Mesothelial cell of epicardium (in vitro differentiated cells): ENCODE results near the gene SIN3B. TPM values are rescaled to one million over a fixed set of nuclear protein-coding genes. Genes with fewer than 3 reads are reported as not detected.

Experiments
- DNase-seq, 2 experiments: peaks; one replicate each; pipeline ENCODE4 v3.0.0; 2021; ENCODE audit warnings: low spot score in 2 of 2; ENCODE audit not compliant: unreplicated experiment in 2 of 2
- H3K27ac Mint-ChIP-seq: 2 replicates; pipeline ENCODE4 v1.8.0; 2021; ENCODE audit warnings: mixed read lengths
- H3K27me3 Mint-ChIP-seq: 2 replicates; pipeline ENCODE4 v1.8.0; 2021; ENCODE audit warnings: low read depth, mixed read lengths
- H3K36me3 Mint-ChIP-seq: 2 replicates; pipeline ENCODE4 v1.8.0; 2021; ENCODE audit warnings: mixed read lengths
- H3K4me1 Mint-ChIP-seq: 2 replicates; pipeline ENCODE4 v1.8.0; 2021; ENCODE audit warnings: mixed read lengths
- H3K4me3 Mint-ChIP-seq: 2 replicates; pipeline ENCODE4 v1.8.0; 2021; ENCODE audit warnings: mild to moderate bottlenecking, moderate library complexity, mixed read lengths
- H3K9me3 Mint-ChIP-seq: 2 replicates; pipeline ENCODE4 v1.8.0; 2021; ENCODE audit warnings: mixed read lengths
- CTCF ChIP-seq: fragments of 200-600 bp; sonication (generic); IDR thresholded peaks from one replicate; pipeline ENCODE4 v1.5.0; 2021; ENCODE audit warnings: antibody characterized with exemption; ENCODE audit not compliant: unreplicated experiment
- total RNA-seq: library from RNA; stranded (reverse); gene quantifications from 3 replicates; pipeline ENCODE4 v1.2.1, GENCODE V29; 2021

Gene SIN3B
- total RNA-seq, 1 donor from 2014 or later, result 116 TPM

- Mint-ChIP-seq H3K27ac (no peak overlapping the region), H3K4me3 (no peak overlapping the region), H3K27me3 (no peaks in the 10 kb centered on the region), H3K4me1 (no peaks in the 10 kb centered on the region), H3K36me3 (peaks cover 18% of the 10 kb centered on the region), H3K9me3 (peaks cover 13% of the 10 kb centered on the region)
- no peak for DNase-seq
- TF ChIP-seq CTCF, result no peak
These were observed 93.4 kb downstream of the SIN3B start for GRCh38 chr19:16922592-16922934.

DNA sequence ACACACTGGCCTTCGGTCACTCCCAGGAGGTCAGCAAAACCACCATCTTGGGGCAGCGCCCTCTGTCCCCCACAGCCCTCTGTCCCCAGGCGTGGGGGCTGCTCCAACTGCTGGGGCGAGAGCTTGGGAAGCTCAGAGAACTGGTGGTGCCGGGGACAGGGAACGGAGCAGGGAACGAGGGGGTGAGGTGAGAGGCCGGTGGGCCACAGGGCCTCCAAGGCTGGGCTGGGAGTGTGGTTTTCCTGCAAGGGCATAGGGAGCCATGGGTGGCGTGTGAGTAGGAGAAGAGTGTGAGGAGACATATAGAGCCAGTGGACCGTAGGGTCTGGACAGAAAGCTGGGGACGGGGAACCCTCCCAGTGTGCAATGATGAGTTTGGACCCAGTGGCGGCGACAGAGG, 93.8 kb downstream of the SIN3B start:
- DNase-seq, result no peak
- no peak for TF ChIP-seq CTCF
- Mint-ChIP-seq H3K4me1 (no peaks in the 10 kb centered on the region), H3K9me3 (peaks cover 13% of the 10 kb centered on the region), H3K4me3 (no peak overlapping the region), H3K27me3 (no peaks in the 10 kb centered on the region), H3K36me3 (peaks cover 20% of the 10 kb centered on the region), H3K27ac (no peak overlapping the region)

DNA sequence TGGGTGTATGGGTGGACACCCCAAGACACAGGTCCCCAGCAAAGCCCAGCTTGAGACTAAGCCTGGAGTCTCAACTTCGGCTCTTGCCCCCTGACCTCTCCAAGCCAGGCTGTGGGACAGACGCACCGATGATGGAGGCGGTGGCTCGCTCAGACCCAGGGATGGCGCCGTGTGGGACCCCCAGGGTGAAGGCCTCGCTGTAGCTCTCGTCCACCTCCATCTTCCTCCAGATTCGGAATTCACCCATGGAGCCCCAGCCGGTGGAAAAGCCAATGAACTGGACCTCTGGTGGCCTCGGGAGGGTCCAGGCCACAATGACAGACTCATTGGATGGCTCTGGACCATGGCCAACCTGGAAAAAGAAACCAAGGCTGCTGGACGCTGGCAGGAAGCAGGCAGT, 98.7 kb downstream of the SIN3B start:
- peaks cover 23% of the 10 kb centered on the region for H3K9me3 Mint-ChIP-seq
- no peaks in the 10 kb centered on the region for H3K4me1 Mint-ChIP-seq
- H3K36me3 Mint-ChIP-seq, result peaks cover 21% of the 10 kb centered on the region
- DNase-seq, result no peak
- H3K27ac Mint-ChIP-seq, result no peak overlapping the region
- H3K4me3 Mint-ChIP-seq, result no peak overlapping the region
- no peak for TF ChIP-seq CTCF
- H3K27me3 Mint-ChIP-seq, result no peaks in the 10 kb centered on the region

DNA sequence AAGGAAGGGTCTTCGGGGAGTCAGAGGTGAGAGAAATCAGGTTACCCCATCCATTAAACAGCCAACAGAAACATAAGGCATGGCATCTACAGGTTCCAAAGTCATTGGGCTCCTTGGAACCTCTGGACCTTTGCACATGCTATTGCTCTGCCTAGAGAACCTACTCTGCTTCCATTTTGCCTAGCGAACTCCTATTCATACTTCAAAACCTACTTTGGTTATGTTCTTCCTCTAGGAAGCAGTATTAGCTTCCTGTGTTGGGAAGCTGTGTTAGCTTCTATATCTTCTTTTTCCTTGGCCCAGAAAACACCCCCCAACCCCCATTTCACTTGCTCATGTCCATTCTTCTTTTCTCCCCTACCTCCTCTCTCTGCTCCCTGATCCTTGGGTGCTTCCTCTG, 99.2 kb downstream of the SIN3B start:
- H3K4me1 Mint-ChIP-seq, result no peaks in the 10 kb centered on the region
- no peaks in the 10 kb centered on the region for H3K27me3 Mint-ChIP-seq
- peaks cover 25% of the 10 kb centered on the region for H3K9me3 Mint-ChIP-seq
- H3K36me3 Mint-ChIP-seq, result peaks cover 23% of the 10 kb centered on the region
- no peak for TF ChIP-seq CTCF
- no peak overlapping the region for H3K27ac Mint-ChIP-seq
- no peak overlapping the region for H3K4me3 Mint-ChIP-seq
- DNase-seq, result no peak

- H3K36me3 Mint-ChIP-seq, result peaks cover 28% of the 10 kb centered on the region
- no peak for DNase-seq
- H3K4me3 Mint-ChIP-seq, result no peak overlapping the region
These were observed 99.7 kb downstream of the SIN3B start for GRCh38 chr19:16928916-16929315.

More at GRCh38 chr19:16928916-16929315, 99.7 kb downstream of the SIN3B start:
- Mint-ChIP-seq H3K4me1 (no peaks in the 10 kb centered on the region), H3K9me3 (peaks cover 31% of the 10 kb centered on the region), H3K27ac (no peak overlapping the region), H3K27me3 (no peaks in the 10 kb centered on the region)
- no peak for TF ChIP-seq CTCF

Other genes starting within 250 kb of the SIN3B start
- gene MED26, start 201.2 kb upstream of the SIN3B start, total RNA-seq, result 13.3 to 15.5 TPM (median 14.0 TPM) in 3 replicates
- gene SMIM7, start 169.3 kb upstream of the SIN3B start, total RNA-seq, result 74.8 to 80.9 TPM (median 80.2 TPM) in 3 replicates
- 5.7 to 7.8 TPM (median 5.9 TPM) in 3 replicates for gene TMEM38A, start 168.3 kb upstream of the SIN3B start, total RNA-seq
- 0.07 to 0.09 TPM (median 0.07 TPM) in 3 replicates for gene NWD1, start 109.6 kb upstream of the SIN3B start, total RNA-seq
- gene F2RL3, start 59.6 kb downstream of the SIN3B start, total RNA-seq, result not detected in 3 replicates
- gene CPAMD8, start 197.4 kb downstream of the SIN3B start, total RNA-seq, result 38.8 to 43.0 TPM (median 40.9 TPM) in 3 replicates
- 11.9 to 14.7 TPM (median 13.3 TPM) in 3 replicates for gene HAUS8, start 246.1 kb downstream of the SIN3B start, total RNA-seq
- 86.0 to 90.8 TPM (median 87.7 TPM) in 3 replicates for gene MYO9B, start 246.4 kb downstream of the SIN3B start, total RNA-seq